Measurements from ENCODE around the gene ARFGAP2.
A peak's percentile ranks its signal among the peaks of the same experiment; 100 is the strongest.

The ARFGAP2 gene

DNA sequence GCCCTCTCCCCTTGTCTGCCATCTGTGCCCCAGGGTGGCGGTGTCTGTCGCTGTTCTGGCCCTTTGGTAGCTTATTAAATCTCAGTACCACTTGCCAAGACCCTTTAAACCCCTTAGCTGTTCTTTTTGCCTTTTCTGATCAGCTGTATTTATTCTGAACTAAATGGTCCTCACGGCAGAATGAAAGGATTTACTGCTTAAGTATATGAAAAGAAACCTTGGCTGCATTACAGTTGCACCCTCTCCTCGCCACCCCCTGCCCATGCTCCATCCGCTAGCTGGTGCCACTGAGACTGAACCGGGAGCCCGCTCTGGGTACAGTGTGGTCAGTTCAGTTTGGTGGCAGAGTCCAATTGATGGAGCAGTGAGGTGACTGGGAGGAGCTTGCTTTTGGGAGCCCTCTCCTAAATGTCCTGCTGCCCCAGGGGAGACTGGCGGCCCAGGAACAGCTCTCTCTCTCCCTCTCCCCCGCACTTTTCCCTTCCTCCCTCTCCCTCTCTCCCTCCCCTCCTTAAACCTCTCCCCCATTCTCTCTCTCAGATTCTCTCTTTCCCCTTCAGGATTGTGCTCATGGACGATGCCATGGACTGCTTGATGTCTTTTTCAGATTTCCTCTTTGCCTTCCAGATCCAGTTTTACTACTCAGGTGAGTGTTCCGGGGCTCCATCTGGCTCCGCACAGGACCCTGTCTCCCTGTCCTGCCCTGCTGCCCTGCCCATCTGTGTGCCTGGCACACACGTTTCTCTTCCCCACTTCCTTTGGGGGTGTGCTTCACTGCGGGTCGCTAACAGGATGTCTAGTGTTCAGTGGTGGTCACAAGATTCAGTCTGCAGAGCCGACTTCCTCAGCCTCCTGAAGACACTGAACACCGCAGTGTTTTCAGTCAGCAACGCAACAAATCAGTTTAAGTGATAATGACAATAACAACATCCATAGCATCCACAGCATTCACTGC is 21.8 kb downstream of the ARFGAP2 start:
- Histone ChIP-seq H3K27ac (replicated peaks) (no peak overlapping the region), H3K4me3 (replicated peaks; ENCODE audit: insufficient read depth, low read length) (no peak overlapping the region), H3K27me3 (ENCODE audit: insufficient read depth, poor library complexity, severe bottlenecking) (no peaks in the 10 kb centered on the region)
- no peak for TF ChIP-seq GABPA (IDR thresholded peaks at IDR 0.05; ENCODE audit: low read depth)
- TF ChIP-seq, protein P1, sequence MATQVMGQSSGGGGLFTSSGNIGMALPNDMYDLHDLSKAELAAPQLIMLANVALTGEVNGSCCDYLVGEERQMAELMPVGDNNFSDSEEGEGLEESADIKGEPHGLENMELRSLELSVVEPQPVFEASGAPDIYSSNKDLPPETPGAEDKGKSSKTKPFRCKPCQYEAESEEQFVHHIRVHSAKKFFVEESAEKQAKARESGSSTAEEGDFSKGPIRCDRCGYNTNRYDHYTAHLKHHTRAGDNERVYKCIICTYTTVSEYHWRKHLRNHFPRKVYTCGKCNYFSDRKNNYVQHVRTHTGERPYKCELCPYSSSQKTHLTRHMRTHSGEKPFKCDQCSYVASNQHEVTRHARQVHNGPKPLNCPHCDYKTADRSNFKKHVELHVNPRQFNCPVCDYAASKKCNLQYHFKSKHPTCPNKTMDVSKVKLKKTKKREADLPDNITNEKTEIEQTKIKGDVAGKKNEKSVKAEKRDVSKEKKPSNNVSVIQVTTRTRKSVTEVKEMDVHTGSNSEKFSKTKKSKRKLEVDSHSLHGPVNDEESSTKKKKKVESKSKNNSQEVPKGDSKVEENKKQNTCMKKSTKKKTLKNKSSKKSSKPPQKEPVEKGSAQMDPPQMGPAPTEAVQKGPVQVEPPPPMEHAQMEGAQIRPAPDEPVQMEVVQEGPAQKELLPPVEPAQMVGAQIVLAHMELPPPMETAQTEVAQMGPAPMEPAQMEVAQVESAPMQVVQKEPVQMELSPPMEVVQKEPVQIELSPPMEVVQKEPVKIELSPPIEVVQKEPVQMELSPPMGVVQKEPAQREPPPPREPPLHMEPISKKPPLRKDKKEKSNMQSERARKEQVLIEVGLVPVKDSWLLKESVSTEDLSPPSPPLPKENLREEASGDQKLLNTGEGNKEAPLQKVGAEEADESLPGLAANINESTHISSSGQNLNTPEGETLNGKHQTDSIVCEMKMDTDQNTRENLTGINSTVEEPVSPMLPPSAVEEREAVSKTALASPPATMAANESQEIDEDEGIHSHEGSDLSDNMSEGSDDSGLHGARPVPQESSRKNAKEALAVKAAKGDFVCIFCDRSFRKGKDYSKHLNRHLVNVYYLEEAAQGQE (IDR thresholded peaks at IDR 0.05; ENCODE audit: insufficient replicate concordance, low read depth): no peak
- no peak for TF ChIP-seq POLR2AphosphoS5 (IDR thresholded peaks at IDR 0.05; ENCODE audit: low read depth)
- TF ChIP-seq SPI1 (IDR thresholded peaks at IDR 0.05; ENCODE audit: borderline replicate concordance, low read depth): no peak
- no peak for TF ChIP-seq CTCF (IDR thresholded peaks at IDR 0.05; ENCODE audit: insufficient read depth, low read length)
- no peak for DNase-seq (ENCODE audit: low read depth in 1 of 2, low spot score in 1 of 2)

DNA sequence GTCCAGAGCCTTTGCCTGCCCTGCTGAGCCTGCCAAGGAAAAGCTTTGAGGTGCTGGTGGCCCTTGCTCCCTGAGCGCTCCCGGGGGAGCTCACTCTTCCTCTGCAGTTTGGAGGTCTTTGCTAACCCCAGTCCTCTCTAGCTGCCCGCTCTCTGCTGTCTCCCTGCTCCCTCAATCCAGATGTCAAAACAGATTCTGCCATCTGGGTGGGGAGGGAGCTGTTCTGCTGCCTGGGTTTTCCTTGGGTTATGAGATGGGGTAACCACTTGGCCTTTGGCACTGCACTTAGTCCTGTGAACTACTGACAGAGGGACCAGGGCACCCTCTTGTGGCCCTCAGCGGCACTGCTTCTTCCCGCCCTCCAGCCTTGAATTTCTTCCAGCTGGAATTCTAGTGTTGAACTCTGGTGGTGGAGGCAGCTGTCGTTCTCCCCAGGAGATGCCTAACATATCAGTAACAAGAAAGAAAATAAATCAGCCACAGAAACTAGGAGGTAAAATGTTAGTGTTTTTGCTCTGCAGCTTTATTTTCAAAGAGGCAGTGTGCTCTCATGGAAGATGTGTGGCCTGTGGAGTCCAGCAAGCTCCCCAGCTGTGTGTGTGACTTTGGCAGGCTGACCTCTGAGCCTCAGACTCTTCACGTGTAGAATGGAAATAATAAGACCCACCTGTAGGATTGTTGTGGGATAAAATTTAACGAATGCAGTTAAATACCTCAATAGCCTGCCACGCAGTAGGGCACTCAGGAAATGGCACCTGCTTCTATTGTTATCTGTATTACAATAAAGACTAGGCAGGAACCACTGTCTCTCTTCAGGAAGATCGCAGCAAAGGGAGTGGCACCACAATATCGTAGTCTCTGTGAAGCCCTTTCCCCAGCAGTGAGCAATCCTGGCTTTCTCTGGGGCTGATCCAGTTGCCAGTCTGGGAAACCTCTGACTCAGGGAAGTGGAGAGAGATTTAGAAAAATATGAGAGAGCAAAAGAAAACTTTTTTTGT is 23.4 kb downstream of the ARFGAP2 start:
- Histone ChIP-seq H3K27ac (replicated peaks) (no peak overlapping the region), H3K27me3 (ENCODE audit: insufficient read depth, poor library complexity, severe bottlenecking) (no peaks in the 10 kb centered on the region), H3K4me3 (replicated peaks; ENCODE audit: insufficient read depth, low read length) (no peak overlapping the region)
- TF ChIP-seq POLR2AphosphoS5 (IDR thresholded peaks at IDR 0.05; ENCODE audit: low read depth): no peak
- no peak for TF ChIP-seq SPI1 (IDR thresholded peaks at IDR 0.05; ENCODE audit: borderline replicate concordance, low read depth)
- peak; percentile 99 for TF ChIP-seq CTCF (IDR thresholded peaks at IDR 0.05; ENCODE audit: insufficient read depth, low read length)
- TF ChIP-seq GABPA (IDR thresholded peaks at IDR 0.05; ENCODE audit: low read depth): no peak
- TF ChIP-seq, protein P1 (IDR thresholded peaks at IDR 0.05; ENCODE audit: insufficient replicate concordance, low read depth): no peak
- peak in 1 of 2 experiments; percentile 65 for DNase-seq (ENCODE audit: low read depth in 1 of 2, low spot score in 1 of 2)

- TF ChIP-seq SPI1 (IDR thresholded peaks at IDR 0.05; ENCODE audit: borderline replicate concordance, low read depth) (no peak), POLR2AphosphoS5 (IDR thresholded peaks at IDR 0.05; ENCODE audit: low read depth) (no peak), GABPA (IDR thresholded peaks at IDR 0.05; ENCODE audit: low read depth) (no peak), CTCF (IDR thresholded peaks at IDR 0.05; ENCODE audit: insufficient read depth, low read length) (no peak)
- TF ChIP-seq, protein P1 (IDR thresholded peaks at IDR 0.05; ENCODE audit: insufficient replicate concordance, low read depth): no peak
- Histone ChIP-seq H3K27me3 (ENCODE audit: insufficient read depth, poor library complexity, severe bottlenecking) (no peaks in the 10 kb centered on the region), H3K27ac (replicated peaks) (no peak overlapping the region), H3K4me3 (replicated peaks; ENCODE audit: insufficient read depth, low read length) (no peak overlapping the region)
- no peak for DNase-seq (ENCODE audit: low read depth in 1 of 2, low spot score in 1 of 2)
Observed at GRCh38 chr11:47152126-47152952, 24.3 kb downstream of the ARFGAP2 start.

Measured in HL-60 (cell line).